Hepatocyte (in vitro differentiated cells): ENCODE results near the gene DPCD.

Source experiments
- CTCF ChIP-seq: fragments of 200-600 bp; sonication (generic); IDR thresholded peaks from 2 replicates; pipeline ENCODE4 v1.5.1; 2016; ENCODE audit warnings: antibody characterized with exemption, mild to moderate bottlenecking; ENCODE audit not compliant: poor library complexity
- EZH2 ChIP-seq: fragments of 200-600 bp; sonication (generic); IDR thresholded peaks from 2 replicates; pipeline ENCODE4 v1.6.1; 2016; ENCODE audit warnings: antibody characterized with exemption, mild to moderate bottlenecking, borderline replicate concordance
- EZH2phosphoT487 ChIP-seq: fragments of 200-600 bp; sonication (generic); IDR thresholded peaks from one replicate; pipeline ENCODE4 v1.6.1; 2018; ENCODE audit warnings: antibody characterized with exemption, mild to moderate bottlenecking, low read depth, moderate library complexity; ENCODE audit not compliant: unreplicated experiment, severe bottlenecking

GRCh38 chr10:101565936-101566332 lies 22.2 kb upstream of the DPCD start:
- TF ChIP-seq CTCF (no peak), EZH2 (no peak), EZH2phosphoT487 (no peak)
